C4-2B (cell line): ENCODE data around the gene RPH3AL.

ENCODE experiments used
- CTCF ChIP-seq: fragments of 450-650 bp; conservative IDR thresholded peaks from 2 replicates; pipeline ENCODE4 v1.5.1; 2017; ENCODE audit warnings: mild to moderate bottlenecking
- ZFX ChIP-seq: fragments of 450-650 bp; IDR thresholded peaks from 2 replicates; pipeline ENCODE4 v1.6.1; 2017

GRCh38 chr17:360092-360750 is 7.6 kb upstream of the RPH3AL start:
- TF ChIP-seq CTCF (no peak), ZFX (no peak)
